ENCODE data around the gene INF2.

The INF2 gene

GRCh38 chr14:104655128-104655848 is 34.1 kb upstream of the INF2 start:
- TF ChIP-seq YY1 (IDR thresholded peaks at IDR 0.05; ENCODE audit: low read depth) (no peak), CEBPB (IDR thresholded peaks at IDR 0.05) (no peak), RAD21 (IDR thresholded peaks at IDR 0.05; ENCODE audit: low read depth) (no peak), USF1 (IDR thresholded peaks at IDR 0.05) (no peak), CREB1 (IDR thresholded peaks at IDR 0.05; ENCODE audit: low read depth) (no peak), ZBTB7A (IDR thresholded peaks at IDR 0.05; ENCODE audit: low read depth) (no peak), MAX (IDR thresholded peaks at IDR 0.05) (no peak), FOXM1 (IDR thresholded peaks at IDR 0.05; ENCODE audit: borderline replicate concordance, low read depth) (no peak), NFIC (IDR thresholded peaks at IDR 0.05) (no peak), TCF12 (IDR thresholded peaks at IDR 0.05; ENCODE audit: low read depth) (no peak), EGR1 (IDR thresholded peaks at IDR 0.05) (no peak), TAF1 (IDR thresholded peaks at IDR 0.05; ENCODE audit: low read depth) (no peak), EP300 (IDR thresholded peaks at IDR 0.05; ENCODE audit: borderline replicate concordance) (no peak), TEAD4 (IDR thresholded peaks at IDR 0.05) (no peak), REST (IDR thresholded peaks at IDR 0.05; ENCODE audit: low read depth) (no peak)

DNA sequence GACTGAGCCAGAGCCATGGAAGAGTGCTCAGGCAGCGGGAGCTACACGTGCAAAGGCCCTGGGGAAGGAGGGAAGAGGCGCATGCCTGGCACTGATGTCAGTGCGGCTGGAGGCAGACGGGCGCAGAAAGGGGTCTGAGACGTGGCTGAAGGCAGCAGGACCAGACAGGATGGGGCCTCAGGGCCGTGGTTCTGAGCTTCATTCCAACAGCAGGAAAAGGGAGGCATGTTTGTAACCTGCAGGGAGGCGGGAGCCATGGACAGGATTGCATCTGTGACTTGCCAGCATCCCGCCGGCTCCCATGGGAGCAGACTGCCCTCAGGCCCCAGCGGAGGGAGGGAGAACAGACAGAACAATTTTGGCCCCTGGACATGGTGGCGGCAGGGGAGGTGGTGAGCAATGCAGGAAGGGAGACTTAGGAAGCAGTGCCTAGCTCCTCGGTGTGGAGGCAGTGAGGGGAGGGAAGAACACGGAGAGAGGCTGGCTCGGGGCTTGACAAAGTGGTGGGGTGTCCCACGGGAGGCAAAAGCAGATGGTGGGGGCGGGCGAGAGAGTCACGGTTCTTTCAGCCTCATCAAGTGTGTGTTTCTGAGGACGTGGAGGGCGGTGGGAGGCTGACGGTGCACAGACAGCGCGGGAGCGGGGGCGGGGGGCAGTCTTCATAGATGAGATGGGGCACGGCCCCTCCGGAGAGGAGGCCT is 33.3 kb upstream of the INF2 start:
- no peak for TF ChIP-seq TEAD4 (IDR thresholded peaks at IDR 0.05)
- no peak for TF ChIP-seq EGR1 (IDR thresholded peaks at IDR 0.05)
- TF ChIP-seq TAF1 (IDR thresholded peaks at IDR 0.05; ENCODE audit: low read depth): no peak
- no peak for TF ChIP-seq CREB1 (IDR thresholded peaks at IDR 0.05; ENCODE audit: low read depth)
- no peak for TF ChIP-seq CEBPB (IDR thresholded peaks at IDR 0.05)
- TF ChIP-seq TCF12 (IDR thresholded peaks at IDR 0.05; ENCODE audit: low read depth): no peak
- no peak for TF ChIP-seq YY1 (IDR thresholded peaks at IDR 0.05; ENCODE audit: low read depth)
- no peak for TF ChIP-seq NFIC (IDR thresholded peaks at IDR 0.05)
- no peak for TF ChIP-seq EP300 (IDR thresholded peaks at IDR 0.05; ENCODE audit: borderline replicate concordance)
- no peak for TF ChIP-seq FOXM1 (IDR thresholded peaks at IDR 0.05; ENCODE audit: borderline replicate concordance, low read depth)
- TF ChIP-seq MAX (IDR thresholded peaks at IDR 0.05): no peak
- TF ChIP-seq REST (IDR thresholded peaks at IDR 0.05; ENCODE audit: low read depth): no peak
- TF ChIP-seq ZBTB7A (IDR thresholded peaks at IDR 0.05; ENCODE audit: low read depth): no peak
- TF ChIP-seq USF1 (IDR thresholded peaks at IDR 0.05): no peak

DNA sequence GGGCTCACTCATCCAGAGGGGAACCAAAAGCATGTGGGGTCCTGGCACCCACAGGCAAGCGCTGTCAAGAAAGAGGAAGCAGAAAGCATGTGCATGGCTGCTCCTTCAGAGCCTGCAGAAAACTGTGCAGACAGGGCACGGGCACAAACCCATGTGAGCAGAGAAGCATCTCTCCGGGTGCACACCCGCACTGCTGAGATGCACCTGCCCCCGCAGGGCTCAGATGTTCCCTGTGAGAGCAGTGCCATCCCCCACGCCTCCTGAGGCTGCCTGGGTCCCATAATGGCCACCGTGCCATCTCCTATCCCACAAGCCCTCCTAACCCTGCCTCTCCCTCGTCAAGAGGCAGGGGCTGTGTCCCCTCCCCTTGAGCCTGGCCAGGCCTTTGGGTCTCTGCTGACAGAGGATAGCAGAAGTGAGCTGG is 32.3 kb upstream of the INF2 start:
- no peak for TF ChIP-seq TAF1 (IDR thresholded peaks at IDR 0.05; ENCODE audit: low read depth)
- TF ChIP-seq CEBPB (IDR thresholded peaks at IDR 0.05): no peak
- TF ChIP-seq ZBTB7A (IDR thresholded peaks at IDR 0.05; ENCODE audit: low read depth): no peak

DNA sequence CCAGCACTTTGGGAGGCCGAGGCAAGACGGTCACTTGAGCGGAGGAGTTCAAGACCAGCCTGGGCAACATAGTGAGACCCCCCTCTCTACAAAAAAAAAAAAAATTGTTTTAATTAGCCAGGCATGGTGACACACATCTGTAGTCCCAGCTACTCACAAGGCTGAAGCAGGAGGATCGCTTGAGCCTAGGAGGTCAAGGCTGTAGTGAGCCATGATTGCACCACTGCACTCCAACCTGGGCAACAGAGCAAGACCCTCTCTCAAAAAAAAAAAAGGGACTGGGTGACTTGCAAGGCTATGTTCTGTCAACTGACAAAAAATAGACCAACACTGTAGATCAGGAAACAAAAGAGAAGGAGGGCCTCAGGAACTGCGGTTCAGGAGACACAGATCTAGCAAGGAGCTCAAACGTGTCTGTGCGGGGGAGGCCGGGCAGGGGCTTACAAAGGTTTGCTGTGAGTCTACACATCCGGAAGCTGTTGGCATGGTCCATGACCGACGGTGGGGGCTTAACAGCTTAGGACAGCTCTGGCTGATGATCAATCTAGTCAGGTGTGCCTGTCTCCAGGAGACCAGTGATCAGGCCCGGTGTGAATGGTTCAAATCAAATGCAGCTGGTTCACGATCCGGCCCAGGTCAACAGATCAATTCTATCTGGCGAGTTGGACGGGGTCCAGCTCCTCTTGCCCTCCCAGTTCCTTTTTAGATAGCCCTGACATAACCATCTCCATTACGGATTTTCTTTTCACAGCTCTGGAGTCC is 31.7 kb upstream of the INF2 start:
- TF ChIP-seq FOXM1 (IDR thresholded peaks at IDR 0.05; ENCODE audit: borderline replicate concordance, low read depth) (no peak), EP300 (IDR thresholded peaks at IDR 0.05; ENCODE audit: borderline replicate concordance) (no peak)

DNA sequence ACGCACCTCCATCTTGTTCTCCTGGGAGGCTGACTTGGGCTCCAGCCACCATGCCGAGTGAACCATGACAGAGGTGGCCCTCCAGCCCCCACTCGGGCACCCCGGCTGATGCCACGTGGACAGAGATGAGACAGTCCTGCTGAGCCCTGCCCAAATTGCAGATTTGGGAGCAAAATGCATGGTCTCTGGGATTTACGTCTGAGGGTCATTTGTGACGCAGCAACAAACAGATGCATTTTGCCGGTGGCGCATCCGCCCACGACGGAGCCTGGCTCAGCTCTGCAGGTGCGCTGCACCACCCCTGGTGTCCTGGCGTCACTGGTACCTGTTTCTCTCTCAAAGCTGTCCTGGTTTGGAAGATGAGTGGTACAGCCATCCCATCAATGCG is 31.1 kb upstream of the INF2 start:
- TF ChIP-seq TCF12 (IDR thresholded peaks at IDR 0.05; ENCODE audit: low read depth): no peak
- TF ChIP-seq CREB1 (IDR thresholded peaks at IDR 0.05; ENCODE audit: low read depth): no peak
- TF ChIP-seq ZBTB7A (IDR thresholded peaks at IDR 0.05; ENCODE audit: low read depth): no peak
- no peak for TF ChIP-seq EGR1 (IDR thresholded peaks at IDR 0.05)
- no peak for TF ChIP-seq RAD21 (IDR thresholded peaks at IDR 0.05; ENCODE audit: low read depth)
- no peak for TF ChIP-seq TEAD4 (IDR thresholded peaks at IDR 0.05)
- no peak for TF ChIP-seq YY1 (IDR thresholded peaks at IDR 0.05; ENCODE audit: low read depth)
- TF ChIP-seq REST (IDR thresholded peaks at IDR 0.05; ENCODE audit: low read depth): no peak
- no peak for TF ChIP-seq USF1 (IDR thresholded peaks at IDR 0.05)

All from Ishikawa (cell line).